SK-N-SH treated with all-trans-retinoic acid at 6 μM for 48 hours (cell line): Measurements from ENCODE around the gene SULT2B1.
"Not testable (repeated sequence)": the region's sequence is repeated elsewhere in the genome, so short reads cannot be mapped to it uniquely, and the experiment has no call there.

Source experiments
- ATAC-seq: fragments of 200-7000 bp; cut with Tn5 transposase; 3 replicates; pipeline ENCODE4 v1.9.1; 2020; ENCODE audit warnings: mild to moderate bottlenecking, moderate library complexity
- ARNTL ChIP-seq: fragments of 450-650 bp; formaldehyde crosslinking; IDR thresholded peaks from 2 replicates; pipeline ENCODE4 v1.5.0; 2020; ENCODE audit warnings: low read depth, mild to moderate bottlenecking, moderate library complexity, borderline replicate concordance
- BACH2 ChIP-seq: fragments of 250-450 bp; sonication (Bioruptor Pico); IDR thresholded peaks from 2 replicates; pipeline ENCODE4 v1.9.0; 2021; ENCODE audit warnings: mild to moderate bottlenecking, borderline replicate concordance
- CREB5 ChIP-seq: fragments of 250-450 bp; sonication (Bioruptor Pico); IDR thresholded peaks from 2 replicates; pipeline ENCODE4 v1.5.1; 2020; ENCODE audit warnings: low read depth, mild to moderate bottlenecking, moderate library complexity
- CSDC2 ChIP-seq: fragments of 250-450 bp; sonication (Bioruptor Pico); IDR thresholded peaks from 2 replicates; pipeline ENCODE4 v1.5.0; 2020; ENCODE audit warnings: mild to moderate bottlenecking, moderate library complexity
- CSRNP3 ChIP-seq: fragments of 250-450 bp; sonication (Bioruptor Pico); IDR thresholded peaks from 2 replicates; pipeline ENCODE4 v1.5.1; 2021; ENCODE audit warnings: mild to moderate bottlenecking, moderate library complexity
- ESRRG ChIP-seq: fragments of 250-450 bp; sonication (Bioruptor Pico); IDR thresholded peaks from 2 replicates; pipeline ENCODE4 v1.6.1; 2021; ENCODE audit warnings: mild to moderate bottlenecking
- GLIS3 ChIP-seq: fragments of 250-450 bp; sonication (Bioruptor Pico); IDR thresholded peaks from 2 replicates; pipeline ENCODE4 v1.5.0; 2020; ENCODE audit warnings: mild to moderate bottlenecking, moderate library complexity
- OSR1 ChIP-seq: fragments of 250-450 bp; sonication (Bioruptor Pico); IDR thresholded peaks from 2 replicates; pipeline ENCODE4 v1.8.0; 2022; ENCODE audit warnings: moderate library complexity, mild to moderate bottlenecking, inconsistent platforms
- RARB ChIP-seq: fragments of 250-450 bp; sonication (Bioruptor Pico); IDR thresholded peaks from 2 replicates; pipeline ENCODE4 v1.8.0; 2021; ENCODE audit warnings: mild to moderate bottlenecking, moderate library complexity
- SNAI2 ChIP-seq: fragments of 250-450 bp; sonication (Bioruptor Pico); IDR thresholded peaks from 2 replicates; pipeline ENCODE4 v1.5.0; 2020; ENCODE audit warnings: mild to moderate bottlenecking, moderate library complexity
- TCF4 ChIP-seq: fragments of 250-450 bp; sonication (Bioruptor Pico); IDR thresholded peaks from 2 replicates; pipeline ENCODE4 v1.8.0; 2021; ENCODE audit warnings: mild to moderate bottlenecking, moderate library complexity, borderline replicate concordance
- TOX ChIP-seq: fragments of 250-450 bp; sonication (Bioruptor Pico); IDR thresholded peaks from 2 replicates; pipeline ENCODE4 v1.8.0; 2021; ENCODE audit warnings: mild to moderate bottlenecking, moderate library complexity, borderline replicate concordance
- TSHZ2 ChIP-seq: fragments of 250-450 bp; sonication (Bioruptor Pico); IDR thresholded peaks from 2 replicates; pipeline ENCODE4 v1.5.0; 2020; ENCODE audit warnings: mild to moderate bottlenecking, moderate library complexity
- ZFP3 ChIP-seq: fragments of 250-450 bp; sonication (Bioruptor Pico); IDR thresholded peaks from 2 replicates; pipeline ENCODE4 v1.5.0; 2020; ENCODE audit warnings: mild to moderate bottlenecking, moderate library complexity
- ZNF565 ChIP-seq: fragments of 450-650 bp; formaldehyde crosslinking; conservative IDR thresholded peaks from 2 replicates; pipeline ENCODE4 v1.5.0; 2020; ENCODE audit warnings: low read depth, mild to moderate bottlenecking, moderate library complexity
- ZNF70 ChIP-seq: fragments of 450-650 bp; formaldehyde crosslinking; IDR thresholded peaks from 2 replicates; pipeline ENCODE4 v1.5.0; 2020; ENCODE audit warnings: mild to moderate bottlenecking, moderate library complexity
- ZNF8 ChIP-seq: fragments of 450-650 bp; formaldehyde crosslinking; IDR thresholded peaks from 2 replicates; pipeline ENCODE4 v1.5.0; 2020; ENCODE audit warnings: mild to moderate bottlenecking, moderate library complexity
- TF ChIP-seq, protein P1 (sequence below): fragments of 250-450 bp; sonication (Bioruptor Pico); IDR thresholded peaks from 2 replicates; pipeline ENCODE4 v1.8.0; 2021; ENCODE audit warnings: low read depth, mild to moderate bottlenecking, moderate library complexity, borderline replicate concordance
- TF ChIP-seq, protein P2 (sequence below): fragments of 250-450 bp; sonication (Bioruptor Pico); IDR thresholded peaks from 2 replicates; pipeline ENCODE4 v1.8.0; 2020; ENCODE audit warnings: mild to moderate bottlenecking, moderate library complexity, borderline replicate concordance

SULT2B1 gene

DNA sequence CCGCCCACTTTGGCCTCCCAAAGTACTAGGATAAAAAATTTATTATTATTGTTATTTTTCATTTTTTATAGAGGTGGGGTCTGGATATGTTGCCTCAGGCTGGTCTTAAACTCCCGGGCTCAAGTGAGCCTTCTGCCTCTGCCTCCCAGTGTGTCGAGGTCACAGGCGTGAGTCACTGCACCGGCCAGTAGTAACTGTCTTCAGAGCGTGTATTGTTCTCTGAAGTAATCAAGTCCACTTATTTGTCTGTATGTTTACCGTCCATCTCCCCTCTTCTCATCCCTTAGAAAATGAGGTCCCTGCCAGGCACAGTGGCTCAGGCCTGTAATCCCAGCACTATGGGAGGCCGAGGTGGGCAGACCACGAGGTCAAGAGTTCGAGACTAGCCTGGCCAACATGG lies 18.2 kb upstream of the SULT2B1 start:
- TF ChIP-seq ZNF8 (CRISPR knock-in tag) (no peak), CSRNP3 (CRISPR knock-in tag) (no peak)
- no peak for ATAC-seq

- no peak for TF ChIP-seq ZNF8 (CRISPR knock-in tag)
- TF ChIP-seq, protein P1, sequence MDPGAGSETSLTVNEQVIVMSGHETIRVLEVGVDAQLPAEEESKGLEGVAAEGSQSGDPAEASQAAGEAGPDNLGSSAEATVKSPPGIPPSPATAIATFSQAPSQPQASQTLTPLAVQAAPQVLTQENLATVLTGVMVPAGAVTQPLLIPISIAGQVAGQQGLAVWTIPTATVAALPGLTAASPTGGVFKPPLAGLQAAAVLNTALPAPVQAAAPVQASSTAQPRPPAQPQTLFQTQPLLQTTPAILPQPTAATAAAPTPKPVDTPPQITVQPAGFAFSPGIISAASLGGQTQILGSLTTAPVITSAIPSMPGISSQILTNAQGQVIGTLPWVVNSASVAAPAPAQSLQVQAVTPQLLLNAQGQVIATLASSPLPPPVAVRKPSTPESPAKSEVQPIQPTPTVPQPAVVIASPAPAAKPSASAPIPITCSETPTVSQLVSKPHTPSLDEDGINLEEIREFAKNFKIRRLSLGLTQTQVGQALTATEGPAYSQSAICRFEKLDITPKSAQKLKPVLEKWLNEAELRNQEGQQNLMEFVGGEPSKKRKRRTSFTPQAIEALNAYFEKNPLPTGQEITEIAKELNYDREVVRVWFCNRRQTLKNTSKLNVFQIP (CRISPR knock-in tag): no peak
- no peak for TF ChIP-seq GLIS3 (CRISPR knock-in tag)
- TF ChIP-seq, all 23 proteins: peak for 0
- ATAC-seq: no peak
Observed at GRCh38 chr19:48537541-48537940, 14.4 kb upstream of the SULT2B1 start.

GRCh38 chr19:48538057-48538456 lies 13.9 kb upstream of the SULT2B1 start:
- ATAC-seq: not testable (repeated sequence)

DNA sequence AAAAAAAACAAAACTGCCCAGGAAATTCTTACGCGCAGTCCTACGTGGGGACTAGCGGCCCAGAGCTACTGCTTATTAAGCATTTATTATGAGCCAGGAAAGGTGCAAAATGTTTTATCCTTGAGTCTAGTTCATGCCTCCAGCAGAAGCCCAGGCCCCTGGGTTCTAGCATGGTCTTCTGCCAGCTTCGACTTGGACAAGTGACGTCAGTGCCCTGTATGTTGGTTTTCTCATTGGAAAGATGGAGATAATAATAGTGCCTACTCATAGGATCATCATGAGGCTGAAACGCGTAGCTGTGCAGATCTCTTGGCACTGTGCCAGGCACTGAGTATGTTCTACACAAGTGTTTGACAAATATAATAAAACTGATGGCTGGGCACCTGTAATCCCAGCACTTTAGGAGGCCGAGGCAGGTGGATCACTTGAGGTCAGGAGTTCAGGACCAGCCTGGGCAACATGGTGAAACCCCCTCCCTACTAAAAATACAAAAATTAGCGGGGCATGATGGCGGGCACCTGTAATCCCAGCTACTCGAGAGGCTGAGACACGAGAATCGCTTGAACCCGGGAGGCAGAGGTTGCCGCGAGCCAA lies 12.4 kb upstream of the SULT2B1 start:
- TF ChIP-seq ARNTL (CRISPR knock-in tag) (no peak), CSDC2 (no peak), TOX (CRISPR knock-in tag) (no peak), ZNF8 (CRISPR knock-in tag) (no peak), BACH2 (CRISPR knock-in tag) (no peak), TSHZ2 (CRISPR knock-in tag) (no peak), ZFP3 (CRISPR knock-in tag) (no peak), RARB (no peak), CREB5 (CRISPR knock-in tag) (no peak), ESRRG (CRISPR knock-in tag) (no peak), CSRNP3 (CRISPR knock-in tag) (no peak), OSR1 (CRISPR knock-in tag) (no peak), SNAI2 (CRISPR knock-in tag) (no peak), ZNF70 (CRISPR knock-in tag) (no peak), TCF4 (CRISPR knock-in tag) (no peak), GLIS3 (CRISPR knock-in tag) (no peak), ZNF565 (no peak)
- TF ChIP-seq, protein P2, sequence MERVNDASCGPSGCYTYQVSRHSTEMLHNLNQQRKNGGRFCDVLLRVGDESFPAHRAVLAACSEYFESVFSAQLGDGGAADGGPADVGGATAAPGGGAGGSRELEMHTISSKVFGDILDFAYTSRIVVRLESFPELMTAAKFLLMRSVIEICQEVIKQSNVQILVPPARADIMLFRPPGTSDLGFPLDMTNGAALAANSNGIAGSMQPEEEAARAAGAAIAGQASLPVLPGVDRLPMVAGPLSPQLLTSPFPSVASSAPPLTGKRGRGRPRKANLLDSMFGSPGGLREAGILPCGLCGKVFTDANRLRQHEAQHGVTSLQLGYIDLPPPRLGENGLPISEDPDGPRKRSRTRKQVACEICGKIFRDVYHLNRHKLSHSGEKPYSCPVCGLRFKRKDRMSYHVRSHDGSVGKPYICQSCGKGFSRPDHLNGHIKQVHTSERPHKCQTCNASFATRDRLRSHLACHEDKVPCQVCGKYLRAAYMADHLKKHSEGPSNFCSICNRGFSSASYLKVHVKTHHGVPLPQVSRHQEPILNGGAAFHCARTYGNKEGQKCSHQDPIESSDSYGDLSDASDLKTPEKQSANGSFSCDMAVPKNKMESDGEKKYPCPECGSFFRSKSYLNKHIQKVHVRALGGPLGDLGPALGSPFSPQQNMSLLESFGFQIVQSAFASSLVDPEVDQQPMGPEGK: no peak
- TF ChIP-seq, protein P1 (CRISPR knock-in tag): no peak
- peak; percentile 81 for ATAC-seq
